K562 (cell line): Measurements from ENCODE around the gene COX7A2.

ENCODE experiments used
- CTCF ChIP-seq, 3 experiments: IDR thresholded peaks in 2 of 3; conservative IDR thresholded peaks in 1 of 3; 2 replicates each; pipeline ENCODE4 v1.5.1; 2011 to 2012; ENCODE audit warnings: low read length in 3 of 3, mild to moderate bottlenecking in 3 of 3, control low read depth in 2 of 3, improper control_type of control experiment in 1 of 3, inconsistent platforms in 1 of 3, low read depth in 1 of 3, mixed read lengths in 1 of 3, moderate library complexity in 1 of 3; ENCODE audit not compliant: insufficient read depth in 2 of 3
- YY1 ChIP-seq, 3 experiments: IDR thresholded peaks; 2 replicates each; pipeline ENCODE4 v1.6.1; 2011; ENCODE audit warnings: low read length in 2 of 3, mild to moderate bottlenecking in 2 of 3, moderate library complexity in 2 of 3, borderline replicate concordance in 1 of 3, control low read depth in 1 of 3, low read depth in 1 of 3; ENCODE audit not compliant: insufficient read depth in 3 of 3, insufficient replicate concordance in 2 of 3, control insufficient read depth in 1 of 3, insufficient read length in 1 of 3; ENCODE audit errors: extremely low read depth in 1 of 3

- no peak for TF ChIP-seq CTCF (IDR thresholded peaks at IDR 0.05 in 2 of 3, conservative IDR thresholded peaks at IDR 0.05 in 1 of 3; ENCODE audit: insufficient read depth in 2 of 3, low read depth in 1 of 3, low read length in 3 of 3)
- no peak for TF ChIP-seq YY1 (IDR thresholded peaks at IDR 0.05; ENCODE audit: borderline replicate concordance in 1 of 3, control insufficient read depth in 1 of 3, extremely low read depth in 1 of 3, insufficient read depth in 3 of 3, insufficient read length in 1 of 3, insufficient replicate concordance in 2 of 3, low read depth in 1 of 3, low read length in 2 of 3)
These were observed 2.8 kb upstream of the COX7A2 start for GRCh38 chr6:75246386-75246785.
